T-helper 1 cell treated with Interleukin-12 subunit alpha and Interleukin-12 subunit beta and Interleukin-4 antibody, amounts not matched to agents 30 ng/mL and 1 ng/mL, for 36 hours (primary cell): Measurements from ENCODE around the gene C2CD3. TPM values are rescaled to one million over a fixed set of nuclear protein-coding genes. Genes with fewer than 3 reads are reported as not detected.

ENCODE experiments used
- intact Hi-C: fragments of 100-400 bp; cut with micrococcal nuclease; formaldehyde crosslinking; loops from one replicate; pipeline ENCODE4 v1.15.1; 2024
- total RNA-seq: library from RNA; stranded (reverse); gene quantifications from 2 replicates; pipeline ENCODE4 v1.2.3, GENCODE V29; 2022

Gene C2CD3
- total RNA-seq = 39.4 and 46.5 TPM in 2 replicates

- intact Hi-C loops = loop anchor here (1.0 to 5.0 kb wide), 16 partner anchors 166 to 1736 kb away; partner anchors contain the start of genes CLPB, COA4, FAM168A and LIPT2
Observed at GRCh38 chr11:74170694-74171629, at the start of gene C2CD3, which contains the start of gene PPME1. TSS of gene C2CD3 (minus strand) at chr11:74171002. CDS start at chr11:74170792, 210 bp downstream. TSS of gene PPME1 (plus strand) at chr11:74171289. CDS start at chr11:74171422, 133 bp downstream.

GRCh38 chr11:74220376-74220775, 49.6 kb upstream of the C2CD3 start:
- intact Hi-C loops = no loop called here

- intact Hi-C loops = no loop called here
Observed at GRCh38 chr11:74212533-74212932, 41.7 kb upstream of the C2CD3 start.

GRCh38 chr11:74208507-74208906, 37.7 kb upstream of the C2CD3 start:
- intact Hi-C loops = no loop called here

- intact Hi-C loops = no loop called here
Observed at GRCh38 chr11:74206746-74207145, 35.9 kb upstream of the C2CD3 start.

- intact Hi-C loops = no loop called here
Observed at GRCh38 chr11:74205181-74205580, 34.4 kb upstream of the C2CD3 start.

- intact Hi-C loops = no loop called here
Observed at GRCh38 chr11:74204701-74205100, 33.9 kb upstream of the C2CD3 start.

- intact Hi-C loops = no loop called here
Observed at GRCh38 chr11:74203966-74204365, 33.2 kb upstream of the C2CD3 start.

- intact Hi-C loops = no loop called here
Observed at GRCh38 chr11:74196781-74197486, 26.1 kb upstream of the C2CD3 start.

- intact Hi-C loops = no loop called here
Observed at GRCh38 chr11:74195828-74196227, 25.0 kb upstream of the C2CD3 start.

GRCh38 chr11:74185695-74186094, 14.9 kb upstream of the C2CD3 start:
- intact Hi-C loops = no loop called here

GRCh38 chr11:74185285-74185684, 14.5 kb upstream of the C2CD3 start:
- intact Hi-C loops = no loop called here

GRCh38 chr11:74182635-74183034, 11.8 kb upstream of the C2CD3 start:
- intact Hi-C loops = no loop called here

GRCh38 chr11:74179234-74180052, 8.6 kb upstream of the C2CD3 start:
- intact Hi-C loops = no loop called here

- intact Hi-C loops = no loop called here
Observed at GRCh38 chr11:74175920-74176319, 5.1 kb upstream of the C2CD3 start.

- intact Hi-C loops = loop anchor here (1.0 to 5.0 kb wide), 16 partner anchors 167 to 1737 kb away; partner anchors contain the start of genes CLPB, COA4, FAM168A and LIPT2
Observed at GRCh38 chr11:74171997-74172396, 1.2 kb upstream of the C2CD3 start.

GRCh38 chr11:74171630-74171968, 797 bp upstream of the C2CD3 start:
- intact Hi-C loops = loop anchor here (1.0 to 5.0 kb wide), 16 partner anchors 166 to 1737 kb away; partner anchors contain the start of genes CLPB, COA4, FAM168A and LIPT2

- intact Hi-C loops = loop anchor here (2.0 to 5.0 kb wide), 5 partner anchors 381 to 1735 kb away; partner anchors contain the start of genes CLPB, POLD3, RELT and RNF169
Observed at GRCh38 chr11:74169738-74170458, 904 bp downstream of the C2CD3 start.

- intact Hi-C loops = no loop called here
Observed at GRCh38 chr11:74168838-74169237, 2.0 kb downstream of the C2CD3 start.
